ENCODE results near the gene ADNP2. TPM values are rescaled to one million over a fixed set of nuclear protein-coding genes. Genes with fewer than 3 reads are reported as not detected.

ADNP2 gene
- total RNA-seq = 17.3 and 17.4 TPM in 2 replicates

DNA sequence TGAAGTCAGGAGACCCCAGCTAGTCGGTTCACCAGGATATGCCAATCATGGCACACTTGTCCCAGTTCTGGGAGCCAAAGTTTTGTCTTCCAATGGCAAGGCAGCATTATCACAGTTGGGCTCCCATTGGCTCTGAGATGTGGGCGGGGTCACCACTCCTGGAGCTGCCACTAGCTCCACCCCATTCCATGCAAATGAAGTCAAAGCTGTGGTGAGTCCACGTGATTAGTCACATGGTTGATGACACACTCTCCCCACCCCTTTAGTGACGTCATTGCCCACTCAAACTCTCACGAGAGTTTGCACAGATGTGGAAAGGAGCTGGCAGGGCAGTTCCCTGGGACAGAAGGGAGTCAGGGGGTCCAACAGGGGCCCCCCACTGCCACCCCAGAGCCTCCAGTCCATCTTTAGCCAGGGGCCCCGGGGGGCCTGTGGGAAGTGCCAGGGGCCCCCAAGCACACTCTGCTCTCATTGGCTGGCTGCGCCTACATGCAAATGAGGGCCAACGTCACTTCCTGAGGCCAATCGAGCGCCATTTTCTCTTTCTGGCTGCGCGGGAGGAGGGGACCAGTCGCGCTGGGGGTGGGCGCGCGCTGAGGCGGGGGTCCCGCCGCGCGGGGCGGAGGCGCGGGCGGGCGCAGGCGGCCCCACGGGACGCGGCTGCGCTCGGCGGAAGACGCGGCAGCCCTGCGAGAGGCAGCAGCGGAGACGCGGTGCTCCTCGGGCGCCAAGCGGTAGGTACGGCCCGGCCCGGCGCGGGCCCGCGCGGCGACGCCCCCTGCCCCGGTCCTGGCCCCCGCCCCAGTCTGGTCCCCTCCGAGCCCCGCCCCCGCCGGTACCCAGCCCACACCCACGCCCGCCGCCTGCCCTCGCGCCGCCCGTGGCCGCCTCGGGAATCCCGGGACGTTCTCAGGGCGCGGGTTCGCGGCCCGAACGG lies at the start of gene ADNP2:
TSS of gene ADNP2 (plus strand) at position 524 of the 937 bp plus-strand sequence. CDS start 8,281 bp downstream, outside the sequence.

Other genes starting within 250 kb of the ADNP2 start
- 47.2 and 51.8 TPM in 2 replicates for gene SLC66A2, start 157.6 kb upstream of the ADNP2 start, total RNA-seq
- gene HSBP1L1, start 144.6 kb upstream of the ADNP2 start, total RNA-seq = 26.8 and 29.2 TPM in 2 replicates
- 47.9 and 93.3 TPM in 2 replicates for gene TXNL4A, start 120.7 kb upstream of the ADNP2 start, total RNA-seq
- 46.2 and 52.7 TPM in 2 replicates for gene RBFA, start 74.8 kb upstream of the ADNP2 start, total RNA-seq
- 29.0 and 32.2 TPM in 2 replicates for gene PARD6G, start 138.3 kb downstream of the ADNP2 start, total RNA-seq

Measured in hair follicular keratinocyte (primary cell).